Subcutaneous adipose tissue (tissue), 4 donors: Measurements from ENCODE around the gene S1PR3. TPM values are rescaled to one million over a fixed set of nuclear protein-coding genes. Genes with fewer than 3 reads are reported as not detected.

ENCODE experiments used
- total RNA-seq, 4 donors: library from RNA; depleted of rRNA; stranded (reverse); fragments of >200 nt; gene quantifications; one replicate each; pipeline ENCODE4 v1.1.0, GENCODE V29; 2016
- TF ChIP-seq, protein P1 (sequence below): fragments of 450-650 bp; IDR thresholded peaks from one replicate; pipeline ENCODE4 v1.5.1; 2016; ENCODE audit warnings: low read depth, mild to moderate bottlenecking, control low read depth, antibody characterized with exemption, moderate library complexity

The S1PR3 gene
- total RNA-seq, 4 donors from 2014 or later, result 6.2 to 22.1 (median 15.3) TPM

DNA sequence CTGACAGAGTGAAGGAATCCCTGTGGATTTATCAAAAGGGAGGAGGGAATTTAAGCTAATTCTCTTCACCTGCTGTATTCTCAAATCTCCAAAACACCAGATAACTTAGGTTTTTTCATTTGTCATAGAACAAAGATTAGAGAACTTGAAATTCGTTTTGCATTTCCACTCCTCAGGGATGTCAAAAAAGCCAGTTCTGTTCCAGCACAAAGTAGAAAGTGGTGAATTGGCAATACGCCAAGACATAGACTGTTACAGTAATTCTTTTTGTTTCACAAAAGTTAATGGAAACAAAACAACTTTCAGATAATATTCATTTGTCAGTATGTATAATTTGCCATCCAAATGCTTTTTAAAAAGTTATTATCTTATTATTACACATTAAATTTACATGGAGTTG, 15.0 kb downstream of the S1PR3 start:
- TF ChIP-seq, protein P1, sequence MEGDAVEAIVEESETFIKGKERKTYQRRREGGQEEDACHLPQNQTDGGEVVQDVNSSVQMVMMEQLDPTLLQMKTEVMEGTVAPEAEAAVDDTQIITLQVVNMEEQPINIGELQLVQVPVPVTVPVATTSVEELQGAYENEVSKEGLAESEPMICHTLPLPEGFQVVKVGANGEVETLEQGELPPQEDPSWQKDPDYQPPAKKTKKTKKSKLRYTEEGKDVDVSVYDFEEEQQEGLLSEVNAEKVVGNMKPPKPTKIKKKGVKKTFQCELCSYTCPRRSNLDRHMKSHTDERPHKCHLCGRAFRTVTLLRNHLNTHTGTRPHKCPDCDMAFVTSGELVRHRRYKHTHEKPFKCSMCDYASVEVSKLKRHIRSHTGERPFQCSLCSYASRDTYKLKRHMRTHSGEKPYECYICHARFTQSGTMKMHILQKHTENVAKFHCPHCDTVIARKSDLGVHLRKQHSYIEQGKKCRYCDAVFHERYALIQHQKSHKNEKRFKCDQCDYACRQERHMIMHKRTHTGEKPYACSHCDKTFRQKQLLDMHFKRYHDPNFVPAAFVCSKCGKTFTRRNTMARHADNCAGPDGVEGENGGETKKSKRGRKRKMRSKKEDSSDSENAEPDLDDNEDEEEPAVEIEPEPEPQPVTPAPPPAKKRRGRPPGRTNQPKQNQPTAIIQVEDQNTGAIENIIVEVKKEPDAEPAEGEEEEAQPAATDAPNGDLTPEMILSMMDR, result no peak

DNA sequence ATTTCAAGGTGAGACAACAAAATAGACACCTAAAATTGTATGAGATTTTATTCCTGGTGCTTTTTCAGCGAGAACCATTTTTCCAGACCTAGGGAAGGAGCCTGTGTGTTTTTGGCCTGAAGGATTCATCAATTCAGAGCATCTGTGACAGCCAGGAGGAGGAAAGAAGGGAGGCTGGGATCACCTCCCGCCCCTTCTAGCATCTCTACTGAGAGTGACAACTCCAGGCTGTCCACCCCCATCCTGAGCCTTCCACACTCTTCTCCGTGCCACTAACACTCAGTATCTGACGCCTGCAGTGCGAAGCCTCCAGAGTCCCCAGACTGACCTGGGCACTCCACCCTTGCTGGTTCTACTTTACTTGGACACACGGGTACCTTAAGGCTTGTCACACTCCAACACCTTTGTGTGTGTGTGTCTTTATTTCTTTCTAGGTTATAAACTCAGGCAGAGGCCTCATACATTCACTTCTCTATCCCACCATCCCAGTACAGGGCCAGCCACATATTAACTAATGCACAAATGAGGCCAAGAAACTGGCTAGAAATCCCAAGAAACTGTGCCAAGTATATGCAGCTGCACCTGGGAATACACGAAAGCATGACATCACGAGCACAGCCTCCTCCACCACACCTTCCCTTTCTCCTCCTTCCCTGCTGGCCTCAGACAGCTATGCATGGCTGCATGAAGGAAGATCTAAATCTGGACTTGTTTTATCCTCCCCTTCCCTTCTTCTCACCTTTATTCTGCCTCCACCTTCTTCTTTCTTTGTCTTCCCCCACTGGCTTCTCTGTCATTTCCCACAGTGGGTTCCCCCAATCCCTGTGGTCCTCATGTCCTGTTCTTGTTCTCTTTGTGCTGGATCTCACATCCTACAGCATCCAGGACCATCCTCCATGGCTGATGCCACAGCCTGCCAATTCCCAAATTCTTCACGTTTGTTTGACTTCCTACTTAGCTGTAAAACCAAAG, 16.0 kb downstream of the S1PR3 start:
- TF ChIP-seq, protein P1, result no peak

DNA sequence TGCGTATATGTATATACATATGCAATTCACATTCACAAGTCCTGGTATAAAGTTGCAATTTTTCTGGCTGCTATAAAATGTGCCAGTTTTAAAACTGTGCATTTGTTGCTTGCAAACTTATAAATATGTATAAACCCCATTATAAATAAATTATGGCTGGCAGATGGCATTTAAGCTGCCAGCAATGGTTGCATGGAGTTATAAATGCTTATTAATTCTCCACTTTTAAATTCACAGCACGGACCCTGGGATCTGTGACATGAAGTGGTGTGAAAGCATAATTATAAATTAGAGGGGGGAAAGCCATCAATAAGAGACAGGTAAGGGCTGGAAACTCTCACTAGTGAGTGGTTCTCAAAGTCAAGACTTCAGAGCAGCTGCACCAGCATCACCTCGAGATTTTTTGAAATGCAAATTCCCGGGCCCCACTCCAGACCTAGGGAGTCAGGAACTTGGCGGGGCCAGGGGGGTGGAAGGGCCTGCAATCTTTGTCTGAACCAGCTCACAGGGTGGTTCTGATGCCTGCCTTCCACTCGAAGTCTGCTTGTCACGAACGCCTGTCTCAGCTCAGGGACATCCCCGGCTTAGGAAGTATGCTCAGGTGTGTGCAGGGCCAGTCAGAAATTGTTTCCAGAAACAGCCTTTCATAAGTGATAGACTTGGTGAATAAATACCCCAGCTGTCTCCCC, 16.9 kb downstream of the S1PR3 start:
- TF ChIP-seq, protein P1, result no peak

DNA sequence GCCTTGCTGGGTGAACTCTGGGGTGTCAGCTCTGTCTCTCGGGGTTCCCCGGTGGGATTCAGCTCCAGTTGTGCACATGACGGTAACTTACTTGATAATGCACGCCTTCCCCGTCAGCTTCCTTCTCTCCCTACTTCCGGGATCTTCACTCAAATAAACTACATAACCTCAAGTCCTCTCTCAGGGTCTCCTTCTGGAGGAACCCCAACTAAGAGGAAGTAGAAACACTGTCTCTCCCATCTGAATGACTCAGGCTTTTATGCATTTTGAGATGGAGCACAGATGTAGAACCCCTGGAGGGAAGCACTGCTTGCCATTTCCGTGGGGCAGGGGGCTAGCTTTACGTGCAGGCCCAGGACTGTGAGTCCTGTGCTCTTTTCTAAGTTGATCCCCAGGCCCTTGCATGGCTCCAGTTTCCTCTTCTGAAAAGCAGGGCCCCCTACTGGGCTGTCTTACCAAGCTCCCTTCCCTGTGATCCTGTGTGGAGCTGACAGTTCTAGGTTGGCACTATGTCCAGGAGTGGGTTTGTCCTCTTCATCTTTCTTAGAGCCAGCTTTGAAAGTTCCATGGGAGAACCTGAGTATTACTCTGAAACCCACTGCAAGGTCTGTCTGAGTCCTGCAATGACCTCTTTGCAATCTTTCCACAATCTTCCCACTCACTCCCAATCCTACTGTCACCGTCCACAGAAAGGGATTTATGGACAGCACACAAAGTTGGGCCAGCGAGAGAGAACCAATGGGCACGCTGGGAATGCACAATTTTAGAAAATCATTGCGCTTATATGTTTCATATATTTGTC, 17.7 kb downstream of the S1PR3 start:
- TF ChIP-seq, protein P1, result no peak

DNA sequence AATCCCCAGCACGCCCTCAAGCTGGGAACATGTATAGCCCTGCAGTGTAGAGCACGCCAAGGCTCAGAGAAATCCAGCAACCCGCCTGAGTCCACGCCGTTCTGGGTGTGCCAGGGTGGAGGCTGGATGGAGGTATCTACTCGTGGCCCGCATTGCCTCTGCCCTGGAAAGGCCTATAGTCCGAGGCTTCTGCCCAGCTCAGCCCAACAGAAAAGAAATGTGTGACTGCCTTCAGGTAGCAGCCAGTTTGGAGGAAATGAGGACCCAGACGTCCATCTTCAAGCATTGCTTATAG, 18.2 kb downstream of the S1PR3 start:
- TF ChIP-seq, protein P1, result no peak

DNA sequence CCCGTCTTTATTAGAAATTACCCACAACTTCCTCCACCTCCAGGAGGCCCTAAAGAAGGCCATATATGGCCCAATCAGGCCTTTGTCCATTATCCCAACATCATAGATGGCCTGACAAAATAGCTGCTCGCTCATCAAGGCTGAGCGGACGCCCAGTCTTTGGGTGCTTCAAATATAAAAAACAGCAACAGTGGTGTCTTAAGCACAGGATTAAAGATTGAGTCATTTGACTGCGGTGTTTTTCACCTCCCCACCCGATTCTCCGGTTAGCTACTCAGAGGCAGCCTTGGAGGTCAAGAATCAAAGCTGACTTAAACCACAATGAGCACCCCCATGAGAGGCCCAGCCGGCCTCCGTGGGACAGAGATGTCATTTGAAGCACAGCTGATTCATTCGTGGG, 18.8 kb downstream of the S1PR3 start:
- TF ChIP-seq, protein P1, result no peak
